GM18499 (cell line): ENCODE data around the gene UMODL1.

Source experiments
- ATAC-seq: cut with Tn5 transposase; IDR thresholded peaks from one replicate; pipeline ENCODE4 v1.9.1; 2021; ENCODE audit warnings: moderate number of reproducible peaks; ENCODE audit not compliant: insufficient read depth, unreplicated experiment

Gene UMODL1

DNA sequence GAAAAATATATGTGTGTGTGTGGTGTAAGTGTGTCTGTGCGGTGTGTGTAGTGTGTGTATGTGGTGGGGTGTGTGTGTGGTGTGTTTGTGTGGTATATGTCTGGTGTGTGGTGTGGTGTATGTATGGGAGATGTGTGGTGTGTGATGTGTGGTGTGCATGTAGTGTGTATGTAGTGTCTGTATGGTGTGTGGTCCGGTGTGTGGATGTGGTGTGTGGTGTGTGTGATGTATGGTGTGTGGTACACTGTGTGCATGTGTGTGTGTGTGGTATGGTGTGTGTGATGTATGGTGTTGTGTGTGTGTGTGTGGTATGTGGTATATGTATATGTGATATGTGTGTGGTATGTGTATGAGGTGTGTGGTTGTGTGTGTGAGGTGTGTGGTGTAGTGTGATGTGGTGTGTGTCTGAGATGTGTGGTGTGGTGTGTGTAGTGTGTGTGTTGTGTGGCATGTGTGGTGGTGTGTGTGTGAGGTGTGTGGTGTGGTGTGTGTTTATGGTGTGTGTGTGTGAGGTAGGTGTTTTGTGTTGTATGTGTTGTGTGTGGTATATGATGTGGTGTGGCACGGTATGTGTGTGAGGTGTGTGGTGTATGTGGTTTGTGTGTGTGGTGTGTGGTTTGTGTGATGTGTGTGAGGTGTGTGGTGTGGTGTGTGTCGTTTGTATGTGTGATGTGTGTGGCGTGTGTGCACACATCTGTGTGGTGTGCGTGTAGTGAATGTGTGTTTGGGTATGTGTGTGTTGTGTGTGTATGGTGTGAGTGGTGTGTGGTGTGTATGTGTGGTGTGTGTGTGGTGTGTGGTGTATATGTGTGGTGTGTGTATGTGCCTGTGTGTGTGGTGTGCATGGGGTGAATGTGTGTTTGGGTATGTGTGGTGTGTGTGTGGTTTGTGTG lies 112.5 kb downstream of the UMODL1 start:
- no peak for ATAC-seq

GRCh38 chr21:42186591-42186990 lies 115.5 kb downstream of the UMODL1 start:
- ATAC-seq, result no peak

DNA sequence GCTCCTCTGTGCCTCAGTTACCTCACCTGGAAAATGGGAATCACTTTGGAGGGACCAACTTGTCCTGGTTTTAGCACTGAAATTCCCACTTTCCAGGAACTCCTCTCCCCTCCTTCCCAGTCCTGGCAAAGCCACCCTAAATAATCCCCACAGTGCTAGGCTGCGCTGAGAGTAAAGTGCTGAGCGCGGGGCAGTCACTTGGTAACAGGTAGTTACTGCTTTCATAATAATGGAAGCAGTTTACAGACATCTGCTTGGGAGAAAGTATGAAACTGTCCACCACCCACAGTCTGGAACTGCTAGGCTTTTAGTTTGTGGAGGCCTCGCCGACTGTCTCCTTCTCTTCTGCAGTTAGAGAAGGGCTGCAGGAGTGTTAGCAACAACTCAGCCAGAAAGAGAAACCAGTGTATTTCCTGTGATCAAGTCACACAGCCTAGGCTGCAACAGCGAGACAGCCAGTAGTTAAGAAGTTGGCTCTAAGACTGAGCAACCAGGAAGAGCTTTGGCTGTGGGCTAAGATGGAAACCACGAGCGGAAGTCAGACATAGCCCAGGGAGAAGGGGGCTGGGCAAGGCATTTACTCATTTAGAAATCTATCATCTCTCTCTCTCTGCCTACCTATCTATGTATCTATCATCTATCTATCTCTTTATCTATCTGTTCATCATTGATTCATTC lies 117.0 kb downstream of the UMODL1 start:
- peak; percentile 97 for ATAC-seq

DNA sequence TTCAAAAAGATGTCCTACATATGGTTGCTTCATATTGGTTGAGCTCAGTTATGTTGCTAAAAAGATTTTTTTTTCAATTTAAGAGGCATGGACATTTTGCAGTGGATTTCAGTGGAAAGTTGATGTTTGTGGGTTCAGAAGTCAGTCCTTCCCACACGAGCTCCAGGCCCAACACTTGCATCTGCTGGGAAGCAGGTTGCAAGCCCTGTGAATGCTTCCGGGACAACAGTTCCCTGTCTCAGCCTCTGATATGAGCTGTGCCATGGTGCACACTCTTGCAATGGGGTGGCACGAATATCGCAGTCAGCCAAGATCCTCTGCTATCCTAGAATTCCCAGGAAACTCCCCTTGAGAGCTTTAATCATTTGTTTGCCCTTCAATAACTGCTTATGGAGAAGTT lies 117.5 kb downstream of the UMODL1 start:
- ATAC-seq, result no peak

- ATAC-seq, result no peak
Observed at GRCh38 chr21:42189431-42189830, 118.3 kb downstream of the UMODL1 start.

- no peak for ATAC-seq
Observed at GRCh38 chr21:42189860-42190485, 118.9 kb downstream of the UMODL1 start.

- ATAC-seq, result no peak
Observed at GRCh38 chr21:42190486-42190863, 119.4 kb downstream of the UMODL1 start.

DNA sequence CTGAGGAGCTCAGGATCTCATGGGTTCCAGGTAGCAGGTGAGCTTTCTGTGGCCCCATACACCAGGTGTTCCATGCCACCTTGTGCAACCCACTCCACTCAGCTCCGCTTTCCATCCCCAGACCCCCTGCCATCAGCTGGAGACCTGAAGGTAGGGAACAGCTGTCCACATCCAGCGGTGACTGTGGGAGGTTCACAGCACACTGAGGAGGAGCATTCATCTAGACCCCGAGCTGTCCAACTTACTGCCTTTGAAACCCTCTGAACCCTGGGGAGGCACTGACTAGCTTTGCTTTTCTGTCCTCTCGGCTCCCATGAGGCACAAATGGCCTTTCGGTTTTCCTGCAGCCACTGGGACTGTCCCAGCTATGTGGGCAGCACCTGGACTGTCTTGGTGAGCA lies 119.9 kb downstream of the UMODL1 start:
- no peak for ATAC-seq

- ATAC-seq, result no peak
Observed at GRCh38 chr21:42191696-42192595, 120.8 kb downstream of the UMODL1 start.
